CD14-positive monocyte (primary cell): ENCODE data around the gene FKBP5. TPM values are rescaled to one million over a fixed set of nuclear protein-coding genes. Genes with fewer than 3 reads are reported as not detected.

Experiments
- DNase-seq, 3 donors: peaks; one replicate each; pipeline ENCODE4 v3.0.0-alpha.2; 2011 to 2022
- H2AFZ ChIP-seq: 2 replicates; pipeline ENCODE4 v1.6.0; 2012; ENCODE audit warnings: mild to moderate bottlenecking, low read depth, low read length, inconsistent platforms; ENCODE audit not compliant: insufficient read depth, poor library complexity, severe bottlenecking
- H3K27ac ChIP-seq, 2 donors: 1 replicate in 1 of 2; 2 replicates in 1 of 2; pipeline ENCODE4 v1.5.1; 2012 to 2013; ENCODE audit warnings: low read length in 2 of 2, control low read depth in 1 of 2, inconsistent platforms in 1 of 2, low read depth in 1 of 2, mild to moderate bottlenecking in 1 of 2
- H3K27me3 ChIP-seq, 2 donors: one replicate each; pipeline versions ENCODE4 v1.6.0 to v1.6.1; 2011 to 2013; ENCODE audit warnings: low read length in 2 of 2; ENCODE audit not compliant: control insufficient read depth in 2 of 2, insufficient read depth in 2 of 2
- H3K36me3 ChIP-seq, 2 donors: replicated peaks in 1 of 2; 1 replicate in 1 of 2; 2 replicates in 1 of 2; pipeline versions ENCODE4 v1.5.1 to v1.6.1; 2012 to 2013; ENCODE audit warnings: low read length in 2 of 2, control low read depth in 1 of 2, inconsistent platforms in 1 of 2, mild to moderate bottlenecking in 1 of 2; ENCODE audit not compliant: insufficient read depth in 2 of 2, control insufficient read depth in 1 of 2
- H3K4me1 ChIP-seq, 2 donors: 1 replicate in 1 of 2; 2 replicates in 1 of 2; pipeline versions ENCODE4 v1.5.1 to v1.6.1; 2012 to 2013; ENCODE audit warnings: low read length in 2 of 2, control low read depth in 1 of 2, inconsistent platforms in 1 of 2, mild to moderate bottlenecking in 1 of 2, moderate library complexity in 1 of 2; ENCODE audit not compliant: insufficient read depth in 2 of 2, control insufficient read depth in 1 of 2
- H3K4me2 ChIP-seq: replicated peaks from 2 replicates; pipeline ENCODE3; 2012; ENCODE audit warnings: low read length, moderate library complexity, mild to moderate bottlenecking; ENCODE audit not compliant: poor library complexity, severe bottlenecking; ENCODE audit errors: extremely low read depth
- H3K4me3 ChIP-seq, 3 experiments: fragments of 200-600 bp in 1 of 3; sonication (generic) in 1 of 3; replicated peaks in 1 of 3; 1 replicate in 2 of 3; 2 replicates in 1 of 3; pipeline ENCODE4 v1.5.1; 2011 to 2013; ENCODE audit warnings: low read length in 3 of 3, mild to moderate bottlenecking in 3 of 3, control low read depth in 2 of 3, low read depth in 2 of 3, inconsistent platforms in 1 of 3, moderate library complexity in 1 of 3
- H3K79me2 ChIP-seq: 2 replicates; pipeline ENCODE4 v1.6.0; 2012; ENCODE audit warnings: mild to moderate bottlenecking, control low read depth, inconsistent platforms, low read length, moderate library complexity; ENCODE audit not compliant: insufficient read depth
- H3K9ac ChIP-seq: 2 replicates; pipeline ENCODE4 v1.6.0; 2017; ENCODE audit warnings: low read length, mild to moderate bottlenecking; ENCODE audit not compliant: insufficient read depth, poor library complexity, severe bottlenecking
- H3K9me3 ChIP-seq, 2 donors: replicated peaks in 1 of 2; 1 replicate in 1 of 2; 2 replicates in 1 of 2; pipeline versions ENCODE4 v1.5.1 to v1.6.1; 2012 to 2013; ENCODE audit warnings: low read length in 2 of 2, control low read depth in 1 of 2; ENCODE audit not compliant: control insufficient read depth in 1 of 2, insufficient read depth in 1 of 2
- H4K20me1 ChIP-seq: 2 replicates; pipeline ENCODE4 v1.6.0; 2012; ENCODE audit warnings: mild to moderate bottlenecking, low read length, control low read depth, moderate library complexity; ENCODE audit not compliant: insufficient read depth
- H3K27ac Mint-ChIP-seq, 7 donors: one replicate each; pipeline ENCODE4 v1.8.0; 2020; ENCODE audit warnings: mild to moderate bottlenecking in 7 of 7, mixed read lengths in 7 of 7, moderate library complexity in 6 of 7, inconsistent platforms in 2 of 7
- H3K27me3 Mint-ChIP-seq, 3 donors: one replicate each; pipeline ENCODE4 v1.8.0; 2021 to 2022; ENCODE audit warnings: low read depth in 3 of 3, mild to moderate bottlenecking in 3 of 3, mixed read lengths in 3 of 3, moderate library complexity in 3 of 3, inconsistent platforms in 1 of 3
- H3K36me3 Mint-ChIP-seq, 2 donors: one replicate each; pipeline ENCODE4 v1.8.0; 2020; ENCODE audit warnings: mixed read lengths in 2 of 2, inconsistent platforms in 1 of 2, mild to moderate bottlenecking in 1 of 2
- H3K4me1 Mint-ChIP-seq: one replicate; pipeline ENCODE4 v1.8.0; 2020; ENCODE audit warnings: mild to moderate bottlenecking, mixed read lengths
- H3K4me3 Mint-ChIP-seq, 2 donors: one replicate each; pipeline ENCODE4 v1.8.0; 2020; ENCODE audit warnings: mild to moderate bottlenecking in 2 of 2, mixed read lengths in 2 of 2, moderate library complexity in 1 of 2
- H3K9me3 Mint-ChIP-seq, 7 donors: one replicate each; pipeline ENCODE4 v1.8.0; 2020 to 2022; ENCODE audit warnings: mixed read lengths in 7 of 7, mild to moderate bottlenecking in 6 of 7, moderate library complexity in 6 of 7, inconsistent platforms in 2 of 7
- WGBS: methylation state at CpG from one replicate; pipeline ENCODE4 v1.1.5; 2013; ENCODE audit warnings: missing lambda C conversion rate; ENCODE audit not compliant: insufficient coverage; 5-methylcytosine and 5-hydroxymethylcytosine counted together
- intact Hi-C, 2 donors: fragments of 100-400 bp; cut with micrococcal nuclease; formaldehyde crosslinking; loops; one replicate each; pipeline versions ENCODE4 v1.15.0 to v1.15.1; 2023
- polyA plus RNA-seq, 3 donors: library from polyadenylated mRNA; depleted of rRNA in 1 of 3; unstranded in 2 of 3; stranded (reverse) in 1 of 3; fragments of 300-500 nt in 2 of 3; fragments of >200 nt in 1 of 3; fragmentation: Illumina TruSeq in 2 of 3; gene quantifications; 1 replicate in 2 of 3; 2 replicates in 1 of 3; pipeline ENCODE4 v1.2.3, GENCODE V29; 2012 to 2021
- TF ChIP-seq, protein P1 (sequence below): fragments of 200-600 bp; IDR thresholded peaks from one replicate; pipeline ENCODE4 v1.8.0; 2022; ENCODE audit warnings: antibody characterized with exemption, mild to moderate bottlenecking

FKBP5 gene
- polyA plus RNA-seq, 3 donors = 20.2 to 58.5 (median 56.9) TPM

GRCh38 chr6:35668744-35669450 is 19.8 kb downstream of the FKBP5 start:
- H3K27me3 Mint-ChIP-seq = peaks cover 0 to 1% (median 0%) of the 10 kb centered on the region in 3 donors
- Histone ChIP-seq H3K4me1 (peaks cover 29 to 41% of the 10 kb centered on the region in 2 donors), H3K4me2 (peak overlapping the region; percentile 66), H2AFZ (no peak overlapping the region), H3K27ac (peak overlapping the region in 1 of 2 donors; percentile 75), H3K9ac (no peak overlapping the region), H3K79me2 (peaks cover 100% of the 10 kb centered on the region), H3K9me3 (no peaks in the 10 kb centered on the region), H3K27me3 (no peaks in the 10 kb centered on the region), H3K4me3 (peak overlapping the region; percentile 12 to 59 (median 34)), H3K36me3 (no peaks in the 10 kb centered on the region), H4K20me1 (peaks cover 99% of the 10 kb centered on the region)
- H3K27ac Mint-ChIP-seq = peak overlapping the region; percentile 54 to 90 (median 73)
- H3K4me1 Mint-ChIP-seq = peaks cover 34% of the 10 kb centered on the region
- peak in 1 of 3 donors; percentile 16 for DNase-seq
- peak overlapping the region in 1 of 2 donors; percentile 75 for H3K4me3 Mint-ChIP-seq
- intact Hi-C loops = no loop called here
- TF ChIP-seq, protein P1, sequence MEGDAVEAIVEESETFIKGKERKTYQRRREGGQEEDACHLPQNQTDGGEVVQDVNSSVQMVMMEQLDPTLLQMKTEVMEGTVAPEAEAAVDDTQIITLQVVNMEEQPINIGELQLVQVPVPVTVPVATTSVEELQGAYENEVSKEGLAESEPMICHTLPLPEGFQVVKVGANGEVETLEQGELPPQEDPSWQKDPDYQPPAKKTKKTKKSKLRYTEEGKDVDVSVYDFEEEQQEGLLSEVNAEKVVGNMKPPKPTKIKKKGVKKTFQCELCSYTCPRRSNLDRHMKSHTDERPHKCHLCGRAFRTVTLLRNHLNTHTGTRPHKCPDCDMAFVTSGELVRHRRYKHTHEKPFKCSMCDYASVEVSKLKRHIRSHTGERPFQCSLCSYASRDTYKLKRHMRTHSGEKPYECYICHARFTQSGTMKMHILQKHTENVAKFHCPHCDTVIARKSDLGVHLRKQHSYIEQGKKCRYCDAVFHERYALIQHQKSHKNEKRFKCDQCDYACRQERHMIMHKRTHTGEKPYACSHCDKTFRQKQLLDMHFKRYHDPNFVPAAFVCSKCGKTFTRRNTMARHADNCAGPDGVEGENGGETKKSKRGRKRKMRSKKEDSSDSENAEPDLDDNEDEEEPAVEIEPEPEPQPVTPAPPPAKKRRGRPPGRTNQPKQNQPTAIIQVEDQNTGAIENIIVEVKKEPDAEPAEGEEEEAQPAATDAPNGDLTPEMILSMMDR = no peak
- H3K9me3 Mint-ChIP-seq = no peaks in the 10 kb centered on the region
- H3K36me3 Mint-ChIP-seq = peaks cover 0 to 6% of the 10 kb centered on the region in 2 donors

GRCh38 chr6:35668096-35668495 is 20.6 kb downstream of the FKBP5 start:
- Mint-ChIP-seq H3K4me3 (peak overlapping the region in 1 of 2 donors; percentile 23), H3K27ac (peak overlapping the region; percentile 73 to 90 (median 79)), H3K36me3 (peaks cover 0 to 6% of the 10 kb centered on the region in 2 donors), H3K9me3 (no peaks in the 10 kb centered on the region), H3K27me3 (peaks cover 0 to 1% (median 0%) of the 10 kb centered on the region in 3 donors), H3K4me1 (peaks cover 27% of the 10 kb centered on the region)
- intact Hi-C loops = no loop called here
- no peak for DNase-seq
- peaks cover 100% of the 10 kb centered on the region for H3K79me2 ChIP-seq
- no peak overlapping the region for H2AFZ ChIP-seq
- TF ChIP-seq, protein P1 = no peak
- no peaks in the 10 kb centered on the region for H3K36me3 ChIP-seq
- no peaks in the 10 kb centered on the region for H3K27me3 ChIP-seq
- WGBS = 88% methylated on average over 2 of the region's 2 CpGs
- H3K9me3 ChIP-seq = no peaks in the 10 kb centered on the region
- H3K4me3 ChIP-seq = no peak overlapping the region
- peaks cover 99% of the 10 kb centered on the region for H4K20me1 ChIP-seq
- H3K4me1 ChIP-seq = peaks cover 21 to 33% of the 10 kb centered on the region in 2 donors
- H3K4me2 ChIP-seq = peak overlapping the region; percentile 11
- H3K9ac ChIP-seq = no peak overlapping the region
- peak overlapping the region; percentile 27 to 75 for H3K27ac ChIP-seq
